Daoy (cell line): ENCODE data around the gene PCTP. TPM values are rescaled to one million over a fixed set of nuclear protein-coding genes. Genes with fewer than 3 reads are reported as not detected.

Experiments used
- DNase-seq: peaks from one replicate; pipeline ENCODE4 v3.0.0-alpha.2; 2015; ENCODE audit warnings: low read depth
- total RNA-seq: library from RNA; depleted of rRNA; stranded (reverse); fragments of >200 nt; shearing (Covaris generic); gene quantifications from 2 replicates; pipeline ENCODE4 v1.2.3, GENCODE V29; 2014

PCTP gene
- total RNA-seq, 1 experiment from 2014 or later, result 5.9 TPM

- DNase-seq, result no peak
Measured at GRCh38 chr17:55727920-55728319, 22.9 kb upstream of the PCTP start.

GRCh38 chr17:55728361-55728760, 22.5 kb upstream of the PCTP start:
- DNase-seq, result no peak

- no peak for DNase-seq
Measured at GRCh38 chr17:55728833-55729232, 22.0 kb upstream of the PCTP start.

DNA sequence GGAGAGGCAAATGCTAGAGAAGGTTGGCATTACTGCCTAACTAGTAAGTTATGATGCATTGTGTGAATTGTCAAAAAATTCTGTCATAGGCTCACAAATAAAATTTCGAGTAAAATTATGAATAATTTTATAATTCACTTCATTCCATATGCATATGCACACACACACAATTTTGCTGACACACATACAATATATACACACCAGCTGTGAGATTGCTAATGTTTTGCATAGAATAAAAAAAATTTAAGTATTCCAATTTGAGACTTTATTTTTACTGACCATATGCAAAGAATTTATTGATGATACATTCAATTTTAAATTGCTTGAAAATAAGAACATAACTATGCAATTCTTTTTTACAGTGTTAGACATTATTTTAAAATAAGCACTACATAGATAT, 21.4 kb upstream of the PCTP start:
- no peak for DNase-seq

DNA sequence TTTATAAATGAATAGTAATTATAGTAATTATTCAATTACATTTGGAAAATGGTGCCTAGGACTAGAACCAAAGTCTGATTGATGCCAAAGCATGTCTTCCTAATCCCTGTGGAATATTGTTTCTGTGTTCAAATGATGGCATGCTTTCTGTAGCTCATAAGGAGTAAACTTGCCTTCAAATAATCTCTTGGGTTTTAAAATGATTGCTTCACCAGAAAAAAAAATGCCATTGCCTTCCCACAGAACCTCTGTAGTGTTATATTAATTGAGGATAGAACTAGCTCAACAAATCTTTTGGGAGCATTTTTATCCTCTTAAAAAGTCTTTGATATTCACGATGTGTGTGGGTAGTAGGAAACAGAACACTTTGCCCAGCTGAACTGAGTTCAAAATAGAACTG, 20.5 kb upstream of the PCTP start:
- DNase-seq, result no peak

GRCh38 chr17:55730808-55731207, 20.0 kb upstream of the PCTP start:
- DNase-seq, result no peak

GRCh38 chr17:55731586-55732250, 19.1 kb upstream of the PCTP start:
- no peak for DNase-seq

- no peak for DNase-seq
Measured at GRCh38 chr17:55734128-55734781, 16.6 kb upstream of the PCTP start.

DNA sequence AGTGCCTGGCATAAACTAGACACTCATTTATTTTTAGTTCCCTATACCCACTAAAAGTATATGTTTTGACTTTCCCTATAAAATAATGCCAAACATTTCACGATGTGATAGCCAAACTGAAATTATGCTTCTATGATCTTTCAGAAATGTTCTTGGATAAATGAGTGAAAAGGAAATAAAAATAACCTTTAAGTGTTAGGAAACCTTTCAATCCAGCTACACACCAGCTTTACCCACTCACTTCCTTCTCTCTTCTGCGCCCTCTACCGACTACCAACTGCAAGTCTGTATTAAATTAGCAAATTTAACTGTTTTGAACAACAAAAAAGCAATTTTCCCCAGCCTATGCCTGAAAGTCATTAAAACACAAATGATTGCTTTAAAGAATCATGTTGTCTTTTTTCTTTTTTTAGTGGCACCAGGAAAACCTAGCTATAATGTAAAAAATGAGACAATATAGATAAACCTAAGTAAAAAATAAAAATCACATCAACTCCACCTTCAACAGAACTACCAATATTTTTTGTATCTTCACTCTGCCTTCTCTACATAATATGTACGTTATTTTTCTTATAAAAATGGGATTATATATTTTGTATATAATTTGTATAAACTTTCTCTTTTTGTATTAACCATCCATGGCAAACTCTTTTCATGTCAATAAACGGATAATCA, 15.0 kb upstream of the PCTP start:
- DNase-seq, result peak; percentile 27

DNA sequence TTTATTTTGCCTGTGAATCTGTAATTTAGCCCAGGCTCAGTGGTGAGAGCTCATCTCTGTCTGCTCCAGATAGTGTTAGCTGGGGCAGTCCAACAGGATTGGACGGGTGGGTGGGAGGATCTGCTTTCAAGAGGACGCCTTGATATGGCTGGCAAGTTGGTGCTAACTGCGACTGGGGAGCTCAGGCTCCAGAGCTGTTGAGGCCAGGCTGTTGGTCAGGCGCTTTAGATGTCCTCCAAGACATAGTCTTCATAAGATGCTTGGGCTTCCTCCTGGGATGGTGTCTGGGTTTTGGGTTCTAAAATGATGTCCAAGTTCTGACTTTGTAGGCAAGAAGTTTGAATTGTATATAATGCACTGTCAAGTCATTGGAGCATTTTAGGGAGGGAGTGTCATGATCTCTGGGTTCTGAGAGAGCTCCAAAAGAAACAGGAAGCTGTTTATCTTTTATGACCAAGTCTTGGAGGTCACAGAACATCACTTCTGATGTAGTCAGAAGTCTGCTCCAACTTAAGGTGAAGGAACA, 12.8 kb upstream of the PCTP start:
- DNase-seq, result no peak

- DNase-seq, result peak; percentile 9
Measured at GRCh38 chr17:55740511-55741355, 10.1 kb upstream of the PCTP start.

GRCh38 chr17:55741356-55741700, 9.5 kb upstream of the PCTP start:
- no peak for DNase-seq

GRCh38 chr17:55742272-55743102, 8.4 kb upstream of the PCTP start:
- no peak for DNase-seq

GRCh38 chr17:55743103-55743679, 7.7 kb upstream of the PCTP start:
- DNase-seq, result peak; percentile 61

- DNase-seq, result no peak
Measured at GRCh38 chr17:55745258-55745657, 5.6 kb upstream of the PCTP start.

DNA sequence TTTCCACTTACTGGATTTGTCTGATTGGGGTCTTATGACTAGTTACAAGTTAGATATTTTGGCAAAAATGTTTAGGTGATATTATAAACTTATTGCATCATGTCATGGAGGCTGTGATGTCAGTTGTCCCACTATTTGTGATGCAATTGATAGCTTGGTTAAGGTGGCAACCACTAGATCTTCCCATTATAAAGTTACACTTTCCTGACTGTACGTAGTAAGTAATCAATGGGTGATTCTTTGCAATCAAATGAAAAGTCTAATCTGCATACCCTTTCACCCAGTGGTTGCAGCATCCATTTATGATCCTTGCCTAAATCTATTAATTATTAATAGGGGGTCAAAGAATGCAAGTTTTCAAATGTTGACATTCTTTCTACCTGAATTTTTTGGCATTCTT, 4.4 kb upstream of the PCTP start:
- DNase-seq, result no peak

DNA sequence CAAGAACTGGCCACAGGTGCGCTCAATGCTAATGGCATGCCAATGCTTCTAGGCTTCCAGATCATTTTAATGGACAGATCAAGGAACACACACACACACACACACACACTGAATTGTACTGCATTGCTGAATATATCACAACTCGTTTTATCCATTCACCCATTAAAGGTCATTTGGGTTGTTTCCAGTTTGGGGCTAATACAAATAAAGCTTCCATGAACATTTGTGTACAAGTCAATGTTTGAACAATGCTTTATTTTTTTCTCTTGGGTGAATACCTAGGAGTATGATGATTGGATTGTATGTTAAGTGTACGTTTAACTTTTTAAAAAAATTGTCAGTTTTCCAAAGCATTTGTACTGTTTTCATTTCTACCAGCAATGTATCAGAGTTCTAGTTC, 3.6 kb upstream of the PCTP start:
- DNase-seq, result no peak

DNA sequence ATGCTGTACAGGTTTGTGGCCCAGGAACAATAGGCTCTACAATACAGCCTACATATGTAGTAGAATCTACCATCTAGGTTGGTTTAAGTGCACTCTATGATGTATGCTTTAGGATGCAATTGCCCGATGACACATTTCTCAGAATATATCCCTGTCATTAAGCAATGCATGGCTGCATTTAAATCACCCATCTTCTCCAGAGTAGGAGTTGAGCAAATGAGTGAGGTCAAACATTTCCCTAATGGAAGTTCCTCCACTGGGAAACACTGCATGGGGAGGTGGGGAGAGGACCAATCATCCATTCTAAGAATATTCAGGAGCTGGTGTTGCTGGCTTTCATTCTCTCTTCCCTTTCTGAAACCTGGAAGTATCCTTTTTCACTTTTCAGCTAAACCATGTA, 2.0 kb upstream of the PCTP start:
- no peak for DNase-seq

DNA sequence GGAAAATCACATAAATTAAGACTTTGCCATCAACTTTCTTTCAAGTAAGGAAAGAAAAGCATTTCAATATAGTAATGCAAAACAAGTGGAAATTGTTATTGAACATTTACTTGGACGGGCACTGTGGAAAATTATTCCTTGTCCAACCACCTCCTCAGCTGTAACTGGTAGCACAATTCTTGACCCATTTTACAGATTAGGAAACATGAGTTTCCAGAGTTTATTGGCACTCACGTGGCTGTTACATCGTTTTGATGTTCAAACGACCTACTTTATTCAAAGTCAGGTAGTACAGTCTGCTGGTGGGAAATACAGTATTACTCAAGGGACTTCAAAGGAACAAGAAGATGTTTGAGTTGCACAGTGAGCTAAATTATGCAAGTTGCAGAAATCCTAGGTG, 866 bp upstream of the PCTP start:
- DNase-seq, result no peak

GRCh38 chr17:55751720-55752250, 934 bp downstream of the PCTP start:
- DNase-seq, result no peak

DNA sequence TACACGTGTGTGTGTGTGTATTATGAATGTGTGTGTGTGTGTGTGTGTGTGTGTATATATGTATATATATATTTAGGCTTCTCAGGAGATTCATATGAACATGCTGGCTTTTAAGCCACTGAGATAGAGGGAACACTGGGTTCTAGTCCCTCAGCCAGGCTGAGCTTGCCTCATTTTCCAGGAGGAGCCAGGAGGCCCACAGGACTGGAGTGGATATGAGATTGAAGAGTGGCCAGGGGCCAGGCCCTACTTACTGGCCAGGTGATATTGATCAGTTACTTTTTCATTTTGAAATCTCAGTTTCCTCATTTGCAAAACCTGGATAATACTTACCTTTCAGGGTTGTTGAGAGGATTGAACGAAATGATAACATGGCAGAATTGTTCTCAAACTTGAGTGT, 5.8 kb downstream of the PCTP start:
- DNase-seq, result no peak
